Heart left ventricle (tissue), 13 donors: ENCODE measurements around the gene EPHB1.
"Not testable (repeated sequence)": the region's sequence is repeated elsewhere in the genome, so short reads cannot be mapped to it uniquely, and the experiment has no call there.

Experiments
- CTCF ChIP-seq, 12 donors: fragments of 200-600 bp; sonication (generic) in 4 of 12; IDR thresholded peaks; one replicate each; pipeline versions ENCODE4 v1.5.0 to v1.8.0; 2018 to 2022; ENCODE audit warnings: antibody characterized with exemption in 12 of 12, mild to moderate bottlenecking in 5 of 12
- POLR2A ChIP-seq, 2 donors: fragments of 450-650 bp; IDR thresholded peaks; one replicate each; pipeline ENCODE4 v1.6.1; 2017; ENCODE audit warnings: antibody characterized with exemption in 2 of 2, mild to moderate bottlenecking in 2 of 2, moderate library complexity in 2 of 2
- donor health status: ischemic (EF 13 %, LVEDD 7.1; RV severe dilation, severe dysfunction).
- donor health status: DM: no; HTN: yes; CAD: no.
- donor health status: DM: no; HTN: no; CAD: no.
- donor health status: ischemic (EF 25% LVEDD 6.9; RV normal size, moderate dysfunction).
- donor health status: ischemic (EF 25% LVEDD 5.7; RV mildly dilated, moderate dysfunction).
- donor health status: ischemic (EF 35%, LVEDD 5.7; RV mildly dilated, moderate dysfunction).
- donor health status: nonischemic (EF 11% LVEDD 7.7; RV severe dilation, severe dysfunction).
- donor health status: DM: yes; HTN: yes; CAD: no.
- donor health status: PGD.
- donor health status: ischemic (EF 29% LVEDD 5.4; RV normal size, mild dysfunction).
- donor health status: nonischemic (EF 23%, LVEDD 6.1; RV moderate dilation, normal function).

GRCh38 chr3:135114551-135114950 is 319.5 kb downstream of the EPHB1 start:
- TF ChIP-seq CTCF, POLR2A (IDR thresholded peaks at IDR 0.05): not testable (repeated sequence)
